Peyer's patch (tissue), 4 donors: ENCODE measurements around the gene BRAF.

ENCODE experiments used
- CTCF ChIP-seq, 6 experiments: fragments of 450-650 bp in 4 of 6; fragments of 200-600 bp in 2 of 6; sonication (generic) in 1 of 6; IDR thresholded peaks; one replicate each; pipeline ENCODE4 v1.5.1; 2017 to 2019; ENCODE audit warnings: antibody characterized with exemption in 6 of 6, mild to moderate bottlenecking in 3 of 6, moderate library complexity in 1 of 6
- POLR2A ChIP-seq, 2 donors: fragments of 450-650 bp; IDR thresholded peaks; one replicate each; pipeline ENCODE4 v1.5.1; 2017; ENCODE audit warnings: antibody characterized with exemption in 2 of 2, mild to moderate bottlenecking in 2 of 2, moderate library complexity in 2 of 2

GRCh38 chr7:140888087-140888486 lies 36.6 kb downstream of the BRAF start:
- TF ChIP-seq POLR2A (IDR thresholded peaks at IDR 0.05): no peak
- TF ChIP-seq CTCF (IDR thresholded peaks at IDR 0.05): no peak
